ENCODE results near the gene DPYSL5. TPM values are rescaled to one million over a fixed set of nuclear protein-coding genes. Genes with fewer than 3 reads are reported as not detected.

DPYSL5 gene
- total RNA-seq, 1 experiment from 2014 or later = not detected

- H3K9me3 ChIP-seq (ENCODE audit: low read length) = no peaks in the 10 kb centered on the region
- no peaks in the 10 kb centered on the region for H3K9me2 ChIP-seq (replicated peaks; ENCODE audit: low read length)
- no peaks in the 10 kb centered on the region for H3F3A ChIP-seq (ENCODE audit: low read length, unreplicated experiment)
- TF ChIP-seq CTCF (conservative IDR thresholded peaks at IDR 0.05; ENCODE audit: low read depth, low read length) = no peak
- no peak for TF ChIP-seq EZH2 (IDR thresholded peaks at IDR 0.05; ENCODE audit: low read length, unreplicated experiment)
- no peak for TF ChIP-seq EZH2phosphoT487 (IDR thresholded peaks at IDR 0.05; ENCODE audit: borderline replicate concordance, low read length)
- no peak overlapping the region for H2AFZ ChIP-seq (ENCODE audit: low read length)
- ATAC-seq = no peak
- peaks cover 13% of the 10 kb centered on the region; the same call in 1 of the 2 replicates for H3K27me3 ChIP-seq (ENCODE audit: low read length)
- H4K20me1 ChIP-seq (ENCODE audit: low read length) = no peaks in the 10 kb centered on the region
- H3K27ac ChIP-seq (ENCODE audit: low read length) = no peak overlapping the region
- DNase-seq = no peak
- no TSS peak for BruUV-seq (replicated peaks)
- ChIA-PET CTCF (interaction anchor here (0.5 kb wide), 1 partner anchor 21 kb away, joined by 9 read pairs; no protein-coding TSS in a partner anchor), POLR2A (ENCODE audit: unreplicated experiment) (no interaction called here)
- no peak overlapping the region for H3K9ac ChIP-seq (ENCODE audit: low read length)
- H3K4me2 ChIP-seq (ENCODE audit: low read length) = no peak overlapping the region
- no peaks in the 10 kb centered on the region for H3K79me2 ChIP-seq (ENCODE audit: low read length)
- H3K36me3 ChIP-seq (ENCODE audit: low read depth, low read length) = no peaks in the 10 kb centered on the region
- no peak overlapping the region for H3K4me3 ChIP-seq (ENCODE audit: low read length)
- intact Hi-C loops (cut with micrococcal nuclease) = no loop called here
- peaks cover 5% of the 10 kb centered on the region; the same call in 1 of the 2 replicates for H3K4me1 ChIP-seq (ENCODE audit: insufficient read depth, low read length)
These were observed 90.6 kb downstream of the DPYSL5 start for GRCh38 chr2:26938399-26939118.

GRCh38 chr2:26940001-26940400 lies 92.1 kb downstream of the DPYSL5 start:
- Histone ChIP-seq H3F3A (ENCODE audit: low read length, unreplicated experiment) (no peaks in the 10 kb centered on the region), H3K4me1 (ENCODE audit: insufficient read depth, low read length) (peaks cover 5% of the 10 kb centered on the region; the same call in 1 of the 2 replicates), H3K9ac (ENCODE audit: low read length) (no peak overlapping the region), H3K79me2 (ENCODE audit: low read length) (no peaks in the 10 kb centered on the region), H3K4me3 (ENCODE audit: low read length) (no peak overlapping the region), H3K27me3 (ENCODE audit: low read length) (0 out of 2 replicates have a peak, but pooled peaks cover 1% of the 10 kb centered on the region), H3K4me2 (ENCODE audit: low read length) (no peak overlapping the region), H3K27ac (ENCODE audit: low read length) (no peak overlapping the region), H3K36me3 (ENCODE audit: low read depth, low read length) (no peaks in the 10 kb centered on the region), H3K9me3 (ENCODE audit: low read length) (no peaks in the 10 kb centered on the region), H3K9me2 (replicated peaks; ENCODE audit: low read length) (no peaks in the 10 kb centered on the region), H4K20me1 (ENCODE audit: low read length) (no peaks in the 10 kb centered on the region), H2AFZ (ENCODE audit: low read length) (no peak overlapping the region)
- DNase-seq = no peak
- CTCF ChIA-PET = interaction anchor here (0.7 kb wide), 1 partner anchor 338 kb away, joined by 3 read pairs; no protein-coding TSS in a partner anchor
- BruUV-seq (replicated peaks) = no TSS peak
- no peak for TF ChIP-seq EZH2phosphoT487 (IDR thresholded peaks at IDR 0.05; ENCODE audit: borderline replicate concordance, low read length)
- TF ChIP-seq CTCF (conservative IDR thresholded peaks at IDR 0.05; ENCODE audit: low read depth, low read length) = no peak
- intact Hi-C loops (cut with micrococcal nuclease) = no loop called here
- no peak for ATAC-seq
- POLR2A ChIA-PET (ENCODE audit: unreplicated experiment) = no interaction called here

GRCh38 chr2:26941486-26941885 lies 93.6 kb downstream of the DPYSL5 start:
- peaks cover 5% of the 10 kb centered on the region; the same call in 1 of the 2 replicates for H3K4me1 ChIP-seq (ENCODE audit: insufficient read depth, low read length)
- no peaks in the 10 kb centered on the region for H3F3A ChIP-seq (ENCODE audit: low read length, unreplicated experiment)
- no TSS peak for BruUV-seq (replicated peaks)
- no peaks in the 10 kb centered on the region for H3K79me2 ChIP-seq (ENCODE audit: low read length)
- ATAC-seq (peak; percentile 54), DNase-seq (peak; percentile 87)
- H3K4me3 ChIP-seq (ENCODE audit: low read length) = no peak overlapping the region
- no peak overlapping the region for H2AFZ ChIP-seq (ENCODE audit: low read length)
- no peak for TF ChIP-seq CTCF (conservative IDR thresholded peaks at IDR 0.05; ENCODE audit: low read depth, low read length)
- no peak for TF ChIP-seq EZH2phosphoT487 (IDR thresholded peaks at IDR 0.05; ENCODE audit: borderline replicate concordance, low read length)
- TF ChIP-seq EZH2 (IDR thresholded peaks at IDR 0.05; ENCODE audit: low read length, unreplicated experiment) = no peak
- H3K4me2 ChIP-seq (ENCODE audit: low read length) = no peak overlapping the region
- no peaks in the 10 kb centered on the region for H3K9me3 ChIP-seq (ENCODE audit: low read length)
- H3K27ac ChIP-seq (ENCODE audit: low read length) = no peak overlapping the region
- H3K36me3 ChIP-seq (ENCODE audit: low read depth, low read length) = no peaks in the 10 kb centered on the region
- intact Hi-C loops (cut with micrococcal nuclease) = no loop called here
- ChIA-PET POLR2A (ENCODE audit: unreplicated experiment) (interaction anchor here (0.6 kb wide), 2 partner anchors 19 to 200 kb away, joined by 3 read pairs; no protein-coding TSS in a partner anchor), CTCF (interaction anchor here (0.5 to 1.0 kb wide), 2 partner anchors 75 to 95 kb away, joined by 4 to 5 read pairs; no protein-coding TSS in a partner anchor)
- no peaks in the 10 kb centered on the region for H3K27me3 ChIP-seq (ENCODE audit: low read length)
- H3K9ac ChIP-seq (ENCODE audit: low read length) = no peak overlapping the region
- no peaks in the 10 kb centered on the region for H3K9me2 ChIP-seq (replicated peaks; ENCODE audit: low read length)
- no peaks in the 10 kb centered on the region for H4K20me1 ChIP-seq (ENCODE audit: low read length)
